Measurements from ENCODE around the gene MAGEB1.

The MAGEB1 gene, protein sequence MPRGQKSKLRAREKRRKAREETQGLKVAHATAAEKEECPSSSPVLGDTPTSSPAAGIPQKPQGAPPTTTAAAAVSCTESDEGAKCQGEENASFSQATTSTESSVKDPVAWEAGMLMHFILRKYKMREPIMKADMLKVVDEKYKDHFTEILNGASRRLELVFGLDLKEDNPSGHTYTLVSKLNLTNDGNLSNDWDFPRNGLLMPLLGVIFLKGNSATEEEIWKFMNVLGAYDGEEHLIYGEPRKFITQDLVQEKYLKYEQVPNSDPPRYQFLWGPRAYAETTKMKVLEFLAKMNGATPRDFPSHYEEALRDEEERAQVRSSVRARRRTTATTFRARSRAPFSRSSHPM

GRCh38 chrX:30246769-30247489 lies at the start of gene MAGEB1:
Gene MAGEB1, plus strand, starts transcription at chrX:30247146. Its CDS starts 3,348 bp downstream, at chrX:30250494.
- no peak for DNase-seq

GRCh38 chrX:30212172-30212571 lies 34.8 kb upstream of the MAGEB1 start:
- DNase-seq: no peak

DNA sequence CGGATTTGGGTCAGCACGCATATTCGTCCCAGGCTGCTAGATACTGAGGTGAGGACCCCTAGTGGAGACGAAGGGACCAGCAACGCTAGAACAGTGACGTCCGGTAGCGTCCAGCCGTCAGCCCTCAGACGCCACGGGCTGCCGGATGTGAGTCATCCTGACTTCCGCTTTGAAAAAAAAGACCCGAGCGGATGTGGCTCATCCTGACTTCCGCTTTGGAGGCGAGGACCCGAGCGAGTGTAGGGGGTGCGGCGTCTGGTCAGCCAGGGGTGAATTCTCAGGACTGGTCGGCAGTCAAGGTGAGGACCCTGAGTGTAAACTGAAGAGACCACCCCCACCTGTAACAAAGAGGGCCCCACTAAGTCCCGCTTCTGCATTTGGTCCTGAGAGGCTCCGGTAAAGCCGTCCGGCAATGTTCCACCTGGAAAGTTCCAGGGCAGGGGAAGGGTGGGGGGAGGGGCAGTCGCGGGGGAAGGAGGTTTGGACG lies 31.5 kb upstream of the MAGEB1 start, which contains the start of gene MAGEB2:
Gene MAGEB2, plus strand, starts transcription at position 207 of the 487 bp plus-strand sequence. CDS start 3,018 bp downstream, outside the sequence.
- DNase-seq: no peak

DNA sequence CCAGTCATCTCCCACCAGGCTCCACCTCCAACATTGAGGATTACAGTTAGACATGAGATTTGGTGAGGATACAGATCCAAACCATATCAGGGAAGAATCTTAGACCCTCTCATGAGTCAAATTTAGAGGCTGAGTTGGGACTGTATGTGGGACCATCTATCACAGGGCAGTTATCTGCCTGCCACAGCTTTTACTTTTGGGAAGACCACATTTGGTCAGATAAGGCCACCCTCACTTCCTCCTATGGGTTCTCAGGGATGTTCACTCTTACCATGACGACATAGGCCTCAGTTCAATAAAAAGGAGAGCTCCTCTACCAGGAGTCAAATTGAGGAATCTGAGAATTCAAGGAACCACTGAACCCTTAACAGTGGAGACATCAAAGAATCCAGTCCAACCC lies 29.5 kb upstream of the MAGEB1 start:
- DNase-seq: no peak

GRCh38 chrX:30219372-30219771 lies 27.6 kb upstream of the MAGEB1 start:
- DNase-seq: no peak

DNA sequence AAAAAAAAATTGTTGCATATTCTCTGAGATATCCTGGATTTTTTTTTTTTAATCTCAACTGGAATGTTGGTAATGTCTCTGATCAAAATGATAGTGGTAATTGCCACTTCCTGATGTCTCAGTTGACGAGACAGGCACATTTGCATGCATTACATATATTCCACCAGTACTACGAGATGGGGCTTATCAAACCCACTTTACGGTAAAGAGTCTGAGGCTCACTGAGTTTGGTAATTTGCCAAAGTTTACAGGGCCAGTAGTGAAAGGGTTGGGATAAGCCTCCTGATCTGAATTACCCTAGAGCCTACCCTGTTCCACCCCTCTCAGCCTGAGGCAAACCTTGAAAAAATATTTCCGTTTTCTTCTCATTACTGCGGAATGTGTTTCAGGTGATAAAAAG lies 26.3 kb upstream of the MAGEB1 start:
- no peak for DNase-seq

DNA sequence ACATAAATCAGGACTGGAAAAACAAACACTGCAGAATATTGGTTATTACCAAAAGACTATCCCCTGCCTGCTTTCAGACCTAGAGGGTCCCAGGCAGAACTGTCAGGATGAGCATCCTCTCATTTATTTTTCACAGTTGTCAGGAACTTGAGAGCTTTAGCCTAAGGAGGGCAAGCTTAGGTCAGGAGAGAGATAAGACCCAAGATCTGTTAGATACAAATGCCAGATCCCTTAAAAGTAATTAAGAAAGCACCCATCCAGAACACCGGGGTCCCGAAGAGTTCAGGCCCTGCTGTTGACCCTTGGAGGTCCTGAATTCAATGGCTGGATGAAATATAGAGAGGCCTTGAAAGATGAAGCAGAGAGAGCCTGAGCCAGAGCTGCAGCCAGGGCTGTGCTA lies 22.4 kb upstream of the MAGEB1 start:
- no peak for DNase-seq

GRCh38 chrX:30228526-30228925 lies 18.4 kb upstream of the MAGEB1 start:
- DNase-seq: no peak

- no peak for DNase-seq
Observed at GRCh38 chrX:30230395-30230794, 16.6 kb upstream of the MAGEB1 start, which contains the start of gene MAGEB3. Gene MAGEB3, plus strand, starts transcription at chrX:30230657. Its CDS starts 5,268 bp downstream, at chrX:30235925.

- no peak for DNase-seq
Observed at GRCh38 chrX:30241724-30242415, 5.1 kb upstream of the MAGEB1 start, which contains the start of gene MAGEB4. Gene MAGEB4, plus strand, starts transcription at chrX:30242000. Its CDS starts 136 bp downstream, at chrX:30242136.

DNA sequence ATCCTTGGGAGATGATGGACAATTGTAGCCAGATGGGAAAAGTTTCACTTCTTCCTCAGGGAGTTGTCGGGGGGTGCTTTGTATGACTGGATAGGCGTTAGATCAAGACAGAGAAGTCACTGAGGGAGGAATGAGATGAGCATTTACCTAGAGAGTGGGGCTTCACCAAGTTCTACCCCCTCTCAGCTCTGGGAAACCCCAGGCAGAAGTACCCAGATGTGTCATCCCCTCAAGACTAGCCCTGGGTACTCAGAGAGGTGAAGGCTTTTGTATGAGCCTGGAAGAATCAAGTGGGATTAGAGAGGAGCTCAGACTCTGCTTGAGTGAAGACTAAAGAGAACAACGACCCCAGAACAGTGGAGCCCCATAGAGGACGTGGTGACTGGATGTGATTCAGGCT lies 1.9 kb downstream of the MAGEB1 start:
- DNase-seq: no peak

GRCh38 chrX:30253257-30253656 lies 6.3 kb downstream of the MAGEB1 start:
- DNase-seq: no peak

- no peak for DNase-seq
Observed at GRCh38 chrX:30259927-30260326, 13.0 kb downstream of the MAGEB1 start.

DNA sequence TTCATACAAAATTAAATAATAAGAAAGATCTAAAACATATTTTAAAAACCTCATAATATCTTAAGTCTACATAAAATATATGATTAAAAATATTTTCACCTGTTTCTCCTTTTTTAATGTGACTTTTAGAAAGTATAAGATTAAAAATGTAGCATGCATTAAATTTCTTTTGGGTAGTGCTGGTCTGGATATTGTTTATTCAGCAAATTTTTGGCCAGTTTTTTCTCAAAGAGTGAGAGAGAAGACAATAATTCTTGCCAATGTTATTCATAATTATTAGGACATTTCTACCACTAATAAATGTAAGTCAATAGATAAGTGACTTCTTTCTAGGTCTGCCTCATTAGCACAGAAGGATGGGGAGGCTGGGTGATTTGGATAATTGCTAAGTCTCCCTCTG lies 14.1 kb downstream of the MAGEB1 start:
- no peak for DNase-seq

- DNase-seq: no peak
Observed at GRCh38 chrX:30262763-30263162, 15.8 kb downstream of the MAGEB1 start.

DNA sequence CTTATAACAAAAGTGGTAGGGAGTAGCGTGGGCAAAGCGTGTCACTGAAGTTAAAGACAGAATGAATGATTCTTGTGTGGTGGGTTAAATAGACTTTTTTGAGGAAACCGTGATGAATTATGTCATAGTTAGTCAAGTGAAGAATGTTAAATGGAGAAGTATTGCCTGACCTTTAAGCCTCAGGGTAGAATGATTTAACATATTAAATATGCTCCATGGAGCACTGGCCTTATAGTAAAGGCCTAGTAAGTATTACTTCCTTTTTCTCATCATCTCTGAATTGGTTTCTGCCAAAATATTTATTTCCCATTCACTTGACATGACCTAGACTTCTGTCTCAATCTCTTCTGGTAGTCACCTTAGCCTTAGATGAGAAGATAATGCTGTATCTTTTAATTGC lies 23.7 kb downstream of the MAGEB1 start:
- no peak for DNase-seq

DNA sequence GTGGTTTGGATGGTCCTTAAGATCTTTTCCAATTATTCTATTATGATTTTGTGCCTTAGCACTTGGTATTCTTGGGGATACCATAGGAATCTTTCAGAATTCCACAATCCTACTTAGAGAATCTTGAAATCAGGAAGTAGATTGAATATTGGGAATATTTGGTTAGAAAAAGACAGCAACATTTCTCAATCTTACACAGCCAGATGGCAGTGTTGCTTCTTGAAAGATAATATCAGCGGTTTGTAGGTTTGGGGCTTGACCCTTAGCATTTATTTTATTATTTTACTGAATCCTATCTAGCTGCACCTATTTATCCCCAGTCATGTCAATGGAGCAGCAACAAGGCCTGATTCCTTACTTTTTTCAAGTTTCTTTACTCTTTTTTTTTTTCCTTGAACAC lies 28.6 kb downstream of the MAGEB1 start:
- no peak for DNase-seq

GRCh38 chrX:30278365-30278764 lies 31.4 kb downstream of the MAGEB1 start:
- no peak for DNase-seq

DNA sequence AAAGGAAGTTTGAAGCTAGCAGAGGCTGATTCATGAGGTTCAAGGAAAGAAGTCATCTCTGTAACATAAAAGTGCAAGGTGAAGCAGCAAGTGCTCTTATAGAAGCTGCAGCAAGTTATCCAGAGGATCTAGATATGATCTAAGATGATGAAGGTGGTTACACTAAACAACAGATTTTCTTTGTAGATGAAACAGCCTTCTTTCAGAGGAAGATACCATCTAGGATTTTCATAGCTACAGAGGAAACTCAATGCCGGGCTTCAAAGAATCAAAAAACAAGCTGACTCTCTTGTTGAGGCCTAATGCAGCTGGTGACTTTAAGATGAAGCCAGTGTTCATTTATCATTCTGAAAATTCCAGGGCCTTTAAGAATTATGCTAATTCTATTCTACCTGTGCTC lies 33.5 kb downstream of the MAGEB1 start:
- no peak for DNase-seq

DNA sequence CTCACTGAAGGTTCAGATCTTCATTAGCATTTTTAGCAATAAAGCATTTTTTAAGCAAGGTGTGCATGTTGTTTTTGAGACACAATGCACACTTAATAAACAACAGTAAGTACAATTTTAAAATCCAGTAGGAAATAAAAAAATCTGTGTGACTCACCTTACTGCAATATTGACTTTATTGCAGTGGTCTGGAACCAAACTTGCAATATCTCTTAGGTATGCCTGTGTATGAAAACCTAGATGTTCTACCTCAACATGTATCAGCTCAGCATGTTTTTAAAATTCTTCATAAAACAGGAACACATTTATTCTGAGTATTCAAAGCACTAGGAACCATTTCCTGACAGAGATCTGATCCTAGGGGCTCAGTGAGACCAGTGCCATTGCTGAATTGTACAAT lies 35.6 kb downstream of the MAGEB1 start:
- DNase-seq: no peak

- no peak for DNase-seq
Observed at GRCh38 chrX:30283456-30284200, 36.7 kb downstream of the MAGEB1 start.

DNA sequence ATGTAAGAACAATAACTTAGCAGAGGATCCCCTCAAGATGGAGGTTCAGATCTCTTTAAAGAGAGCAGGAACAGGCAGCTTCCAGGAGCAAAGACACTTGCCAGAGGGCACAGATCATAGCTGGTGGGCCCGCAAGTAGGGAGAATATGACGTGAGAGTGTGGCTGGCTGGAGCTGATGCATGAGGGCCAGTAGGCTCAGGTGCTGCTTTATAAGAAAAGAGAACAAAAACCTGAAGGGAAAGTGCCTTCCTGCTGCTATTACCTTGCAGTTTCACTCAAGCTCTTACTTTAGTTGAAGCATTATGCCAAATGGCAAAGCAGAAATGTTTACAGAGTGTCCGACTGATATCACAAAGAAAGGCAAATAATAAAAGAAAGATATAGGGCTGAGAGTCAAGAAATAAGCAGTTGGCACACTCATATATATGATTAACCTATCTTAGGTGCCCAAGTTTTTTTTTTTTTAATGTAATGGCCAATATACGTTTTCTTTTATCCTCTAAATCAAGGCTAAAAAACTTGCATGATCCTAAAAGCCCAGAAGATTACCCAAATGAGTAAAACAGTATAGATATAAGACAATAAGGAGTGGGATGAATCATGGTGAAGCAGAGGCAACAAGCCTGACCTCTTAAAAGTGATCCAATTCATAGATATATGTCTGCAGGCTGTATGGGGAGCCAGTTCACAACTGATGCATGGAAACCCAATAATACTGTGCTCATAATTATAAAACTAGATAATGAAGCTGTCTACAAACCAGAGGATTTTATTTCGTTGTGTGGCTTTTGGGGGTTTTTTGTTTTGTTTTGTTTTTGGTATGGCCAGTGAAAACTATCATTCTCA lies 49.7 kb downstream of the MAGEB1 start:
- no peak for DNase-seq
